Smooth muscle cell (in vitro differentiated cells): Measurements from ENCODE around the gene ANXA4. TPM values are rescaled to one million over a fixed set of nuclear protein-coding genes. Genes with fewer than 3 reads are reported as not detected.

ENCODE experiments used
- DNase-seq: peaks from one replicate; lab custom pipeline; 2025; ENCODE audit not compliant: unreplicated experiment; lab: John Stamatoyannopoulos, UW
- H2AFZ ChIP-seq: fragments of 200-600 bp; sonication (generic); 2 replicates; pipeline ENCODE4 v1.6.0; 2016; ENCODE audit warnings: antibody characterized with exemption, low read depth, mild to moderate bottlenecking
- H3F3A ChIP-seq: fragments of 200-600 bp; sonication (generic); 2 replicates; pipeline ENCODE4 v1.6.0; 2017; ENCODE audit warnings: antibody characterized with exemption, low read depth
- H3K27ac ChIP-seq: fragments of 200-600 bp; sonication (generic); 2 replicates; pipeline ENCODE4 v1.5.1; 2016; ENCODE audit warnings: low read depth, mild to moderate bottlenecking
- H3K27me3 ChIP-seq: fragments of 200-600 bp; sonication (generic); 2 replicates; pipeline ENCODE4 v1.6.1; 2016; ENCODE audit warnings: low read depth, mild to moderate bottlenecking
- H3K36me3 ChIP-seq: fragments of 200-600 bp; sonication (generic); 2 replicates; pipeline ENCODE4 v1.5.1; 2016; ENCODE audit warnings: low read depth
- H3K4me1 ChIP-seq: fragments of 200-600 bp; sonication (generic); 2 replicates; pipeline ENCODE4 v1.5.1; 2016; ENCODE audit warnings: low read depth
- H3K4me2 ChIP-seq: fragments of 200-600 bp; sonication (generic); 2 replicates; pipeline ENCODE4 v1.6.0; 2016; ENCODE audit warnings: mild to moderate bottlenecking
- H3K4me3 ChIP-seq: fragments of 200-600 bp; sonication (generic); 2 replicates; pipeline ENCODE4 v1.5.1; 2016; ENCODE audit warnings: mild to moderate bottlenecking
- H3K79me2 ChIP-seq: fragments of 200-600 bp; sonication (generic); 2 replicates; pipeline ENCODE4 v1.6.0; 2016; ENCODE audit warnings: low read depth, mild to moderate bottlenecking
- H3K9ac ChIP-seq: fragments of 200-600 bp; sonication (generic); 2 replicates; pipeline ENCODE4 v1.6.0; 2016; ENCODE audit warnings: low read depth
- H3K9me3 ChIP-seq: fragments of 200-600 bp; sonication (generic); replicated peaks from 2 replicates; pipeline ENCODE4 v1.5.1; 2016; ENCODE audit warnings: low read depth
- H4K20me1 ChIP-seq: fragments of 200-600 bp; sonication (generic); 2 replicates; pipeline ENCODE4 v1.6.0; 2016; ENCODE audit warnings: low read depth
- WGBS: methylation state at CpG from one replicate; pipeline ENCODE4 v1.1.7; 2016; ENCODE audit warnings: low lambda C conversion rate; 5-methylcytosine and 5-hydroxymethylcytosine counted together
- polyA plus RNA-seq: library from polyadenylated mRNA; unstranded; fragments of >200 nt; fragmentation: Nextera tagmentation; extraction: Ambion mirVana; gene quantifications from 2 replicates; pipeline ENCODE4 v1.2.1, GENCODE V29; 2016
- total RNA-seq: library from RNA; depleted of rRNA; stranded (reverse); fragments of >200 nt; gene quantifications from 2 replicates; pipeline ENCODE4 v1.2.3, GENCODE V29; 2014
- TF ChIP-seq, protein P1 (sequence below): fragments of 200-600 bp; sonication (generic); IDR thresholded peaks from 2 replicates; pipeline ENCODE4 v1.5.1; 2017; ENCODE audit warnings: borderline replicate concordance, mild to moderate bottlenecking, antibody characterized with exemption; ENCODE audit not compliant: insufficient read depth, poor library complexity, severe bottlenecking

The ANXA4 gene
- total and polyA plus RNA-seq, 2 experiments from 2014 or later = 14.7 to 32.8 TPM

DNA sequence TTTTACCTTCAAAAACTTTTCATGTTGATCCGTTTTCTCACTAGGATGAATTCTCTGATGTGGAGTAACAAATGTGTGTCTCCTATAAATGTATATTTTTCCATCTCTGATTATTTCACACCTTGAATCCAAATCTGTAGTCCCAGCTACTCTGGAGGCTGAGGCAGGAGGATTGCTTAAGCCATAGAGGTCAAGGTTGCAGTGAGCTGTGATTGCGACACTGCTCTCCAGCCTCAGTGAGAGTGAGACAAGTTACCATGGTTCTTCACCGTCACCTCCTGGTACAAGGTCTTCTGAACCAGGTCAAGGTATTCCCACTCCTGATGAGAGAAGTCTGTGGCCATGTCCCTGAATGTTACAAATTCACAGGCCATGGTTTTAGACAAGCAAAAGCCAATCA lies 102.6 kb downstream of the ANXA4 start:
- Histone ChIP-seq H3K4me2 (no peak overlapping the region), H4K20me1 (no peaks in the 10 kb centered on the region), H3F3A (no peaks in the 10 kb centered on the region), H3K79me2 (no peaks in the 10 kb centered on the region), H3K9me3 (no peaks in the 10 kb centered on the region), H3K27ac (no peak overlapping the region), H3K4me3 (no peak overlapping the region), H3K27me3 (no peaks in the 10 kb centered on the region), H3K36me3 (peaks cover 16% of the 10 kb centered on the region), H3K9ac (no peak overlapping the region), H3K4me1 (no peaks in the 10 kb centered on the region), H2AFZ (no peak overlapping the region)
- no peak for DNase-seq
- 95% methylated on average over 3 of the region's 3 CpGs for WGBS
- TF ChIP-seq, protein P1, sequence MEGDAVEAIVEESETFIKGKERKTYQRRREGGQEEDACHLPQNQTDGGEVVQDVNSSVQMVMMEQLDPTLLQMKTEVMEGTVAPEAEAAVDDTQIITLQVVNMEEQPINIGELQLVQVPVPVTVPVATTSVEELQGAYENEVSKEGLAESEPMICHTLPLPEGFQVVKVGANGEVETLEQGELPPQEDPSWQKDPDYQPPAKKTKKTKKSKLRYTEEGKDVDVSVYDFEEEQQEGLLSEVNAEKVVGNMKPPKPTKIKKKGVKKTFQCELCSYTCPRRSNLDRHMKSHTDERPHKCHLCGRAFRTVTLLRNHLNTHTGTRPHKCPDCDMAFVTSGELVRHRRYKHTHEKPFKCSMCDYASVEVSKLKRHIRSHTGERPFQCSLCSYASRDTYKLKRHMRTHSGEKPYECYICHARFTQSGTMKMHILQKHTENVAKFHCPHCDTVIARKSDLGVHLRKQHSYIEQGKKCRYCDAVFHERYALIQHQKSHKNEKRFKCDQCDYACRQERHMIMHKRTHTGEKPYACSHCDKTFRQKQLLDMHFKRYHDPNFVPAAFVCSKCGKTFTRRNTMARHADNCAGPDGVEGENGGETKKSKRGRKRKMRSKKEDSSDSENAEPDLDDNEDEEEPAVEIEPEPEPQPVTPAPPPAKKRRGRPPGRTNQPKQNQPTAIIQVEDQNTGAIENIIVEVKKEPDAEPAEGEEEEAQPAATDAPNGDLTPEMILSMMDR = no peak

DNA sequence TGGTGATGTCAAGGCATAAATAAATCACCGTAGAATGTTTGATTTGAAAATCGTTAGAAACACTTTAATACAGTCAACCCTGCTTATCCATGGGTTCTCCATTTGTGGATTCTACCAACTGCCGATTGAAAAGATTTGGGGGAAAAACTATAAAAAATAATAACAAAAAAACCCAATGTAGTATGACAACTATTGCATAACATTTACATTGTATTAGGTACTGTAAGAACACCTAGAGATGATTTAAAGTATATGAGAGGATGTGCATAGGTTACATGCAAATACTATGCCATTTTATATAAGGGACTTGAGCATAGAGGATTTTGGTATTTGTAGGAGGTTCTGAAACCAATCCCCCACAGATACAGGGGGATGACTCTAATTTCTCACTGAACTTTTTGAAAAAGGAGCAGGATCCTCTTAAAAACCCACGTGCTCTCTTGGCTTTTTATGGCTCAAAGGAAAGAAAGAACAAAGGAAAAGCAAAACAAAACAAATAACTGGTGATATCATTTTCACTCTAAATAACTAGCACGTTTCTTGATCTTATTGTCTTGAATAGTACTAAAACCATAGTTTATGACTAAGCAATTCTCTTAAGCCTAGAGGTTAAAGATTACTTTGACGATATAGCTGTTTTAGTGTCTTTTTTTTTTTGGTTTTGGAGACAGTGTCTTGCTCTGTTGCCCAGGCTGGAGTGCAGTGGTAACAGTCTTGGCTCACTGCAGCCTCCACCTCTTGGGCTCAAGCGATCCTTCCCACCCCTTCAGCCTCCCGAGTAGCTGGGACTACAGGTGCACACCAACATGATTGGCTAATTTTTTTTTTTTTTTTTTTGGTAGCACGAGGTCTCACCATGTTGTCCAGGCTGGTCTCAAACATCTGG lies 104.5 kb downstream of the ANXA4 start:
- no peak overlapping the region for H3K4me2 ChIP-seq
- H3K36me3 ChIP-seq = peaks cover 12% of the 10 kb centered on the region
- H3K27me3 ChIP-seq = no peaks in the 10 kb centered on the region
- DNase-seq = no peak
- no peak overlapping the region for H3K27ac ChIP-seq
- TF ChIP-seq, protein P1 = no peak
- no peaks in the 10 kb centered on the region for H3K79me2 ChIP-seq
- H3F3A ChIP-seq = no peaks in the 10 kb centered on the region
- H3K9me3 ChIP-seq = no peaks in the 10 kb centered on the region
- H3K4me1 ChIP-seq = no peaks in the 10 kb centered on the region
- no peak overlapping the region for H3K4me3 ChIP-seq
- H3K9ac ChIP-seq = no peak overlapping the region
- no peaks in the 10 kb centered on the region for H4K20me1 ChIP-seq
- WGBS = 96% methylated on average over 9 of the region's 9 CpGs
- H2AFZ ChIP-seq = no peak overlapping the region

DNA sequence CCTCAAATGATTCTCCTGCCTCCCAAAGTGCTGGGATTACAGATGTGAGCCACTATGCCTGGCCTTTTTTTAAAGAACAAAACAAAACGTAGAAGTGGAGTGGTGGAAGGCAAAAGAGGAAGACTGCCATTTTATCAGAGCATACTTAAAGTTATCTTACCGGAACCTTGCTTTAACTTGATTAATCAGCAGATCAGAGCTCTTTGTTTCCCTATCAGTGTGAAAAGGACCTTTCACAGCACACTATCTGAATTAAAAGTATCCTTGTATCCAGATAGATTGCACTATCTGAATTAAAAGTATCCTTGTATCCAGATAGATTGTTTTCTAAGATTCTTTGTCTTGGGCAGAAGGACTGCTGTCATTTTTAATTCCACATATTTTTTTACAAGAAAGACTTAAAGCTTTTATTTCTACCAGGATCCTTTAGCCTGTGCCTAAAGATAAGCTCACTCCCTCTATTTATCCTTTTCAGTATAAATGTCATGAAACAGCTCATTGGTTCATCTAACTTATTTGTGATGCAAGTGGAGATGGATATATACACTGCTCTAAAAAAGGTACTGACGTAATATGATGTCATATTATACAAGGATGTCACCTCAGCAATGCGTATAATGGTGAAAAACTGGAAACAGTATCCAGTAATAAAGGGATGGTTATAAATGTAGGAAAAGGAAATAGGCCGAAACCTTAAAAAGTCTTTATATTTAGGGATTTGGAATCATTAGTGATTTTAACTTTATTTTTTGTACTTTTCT lies 105.3 kb downstream of the ANXA4 start:
- Histone ChIP-seq H4K20me1 (no peaks in the 10 kb centered on the region), H2AFZ (no peak overlapping the region), H3F3A (no peaks in the 10 kb centered on the region), H3K27me3 (no peaks in the 10 kb centered on the region), H3K4me2 (no peak overlapping the region), H3K9ac (no peak overlapping the region), H3K27ac (no peak overlapping the region), H3K36me3 (peaks cover 12% of the 10 kb centered on the region), H3K9me3 (no peaks in the 10 kb centered on the region), H3K79me2 (no peaks in the 10 kb centered on the region), H3K4me1 (no peaks in the 10 kb centered on the region), H3K4me3 (no peak overlapping the region)
- TF ChIP-seq, protein P1 = no peak
- 99% methylated on average over 5 of the region's 5 CpGs for WGBS
- no peak for DNase-seq
